ENCODE results near the gene GABRB2.

DNA sequence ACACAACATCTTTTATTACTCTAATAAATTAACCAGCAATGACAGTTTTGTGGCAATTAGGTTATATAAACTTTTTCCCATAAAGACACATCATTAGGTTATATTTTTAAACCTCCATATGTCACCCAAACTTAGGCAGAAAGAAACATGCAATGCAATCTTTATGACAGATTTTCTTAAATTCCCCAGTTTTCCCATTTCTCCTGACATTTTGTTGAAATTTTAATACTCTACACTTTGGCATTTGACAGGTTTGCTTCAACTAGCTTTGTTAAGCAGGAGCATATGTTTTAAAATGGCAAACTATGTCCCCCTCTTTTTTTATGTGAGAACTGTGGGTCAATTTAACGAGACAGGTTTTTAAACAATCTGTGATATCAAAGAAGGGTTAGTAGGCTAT lies 155.5 kb downstream of the GABRB2 start:
- TF ChIP-seq, protein P1, sequence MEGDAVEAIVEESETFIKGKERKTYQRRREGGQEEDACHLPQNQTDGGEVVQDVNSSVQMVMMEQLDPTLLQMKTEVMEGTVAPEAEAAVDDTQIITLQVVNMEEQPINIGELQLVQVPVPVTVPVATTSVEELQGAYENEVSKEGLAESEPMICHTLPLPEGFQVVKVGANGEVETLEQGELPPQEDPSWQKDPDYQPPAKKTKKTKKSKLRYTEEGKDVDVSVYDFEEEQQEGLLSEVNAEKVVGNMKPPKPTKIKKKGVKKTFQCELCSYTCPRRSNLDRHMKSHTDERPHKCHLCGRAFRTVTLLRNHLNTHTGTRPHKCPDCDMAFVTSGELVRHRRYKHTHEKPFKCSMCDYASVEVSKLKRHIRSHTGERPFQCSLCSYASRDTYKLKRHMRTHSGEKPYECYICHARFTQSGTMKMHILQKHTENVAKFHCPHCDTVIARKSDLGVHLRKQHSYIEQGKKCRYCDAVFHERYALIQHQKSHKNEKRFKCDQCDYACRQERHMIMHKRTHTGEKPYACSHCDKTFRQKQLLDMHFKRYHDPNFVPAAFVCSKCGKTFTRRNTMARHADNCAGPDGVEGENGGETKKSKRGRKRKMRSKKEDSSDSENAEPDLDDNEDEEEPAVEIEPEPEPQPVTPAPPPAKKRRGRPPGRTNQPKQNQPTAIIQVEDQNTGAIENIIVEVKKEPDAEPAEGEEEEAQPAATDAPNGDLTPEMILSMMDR (IDR thresholded peaks at IDR 0.05): no peak
- no peak for TF ChIP-seq SIN3A (IDR thresholded peaks at IDR 0.05; ENCODE audit: borderline replicate concordance, insufficient read depth, low read depth, low read length)
- TF ChIP-seq, protein P2, sequence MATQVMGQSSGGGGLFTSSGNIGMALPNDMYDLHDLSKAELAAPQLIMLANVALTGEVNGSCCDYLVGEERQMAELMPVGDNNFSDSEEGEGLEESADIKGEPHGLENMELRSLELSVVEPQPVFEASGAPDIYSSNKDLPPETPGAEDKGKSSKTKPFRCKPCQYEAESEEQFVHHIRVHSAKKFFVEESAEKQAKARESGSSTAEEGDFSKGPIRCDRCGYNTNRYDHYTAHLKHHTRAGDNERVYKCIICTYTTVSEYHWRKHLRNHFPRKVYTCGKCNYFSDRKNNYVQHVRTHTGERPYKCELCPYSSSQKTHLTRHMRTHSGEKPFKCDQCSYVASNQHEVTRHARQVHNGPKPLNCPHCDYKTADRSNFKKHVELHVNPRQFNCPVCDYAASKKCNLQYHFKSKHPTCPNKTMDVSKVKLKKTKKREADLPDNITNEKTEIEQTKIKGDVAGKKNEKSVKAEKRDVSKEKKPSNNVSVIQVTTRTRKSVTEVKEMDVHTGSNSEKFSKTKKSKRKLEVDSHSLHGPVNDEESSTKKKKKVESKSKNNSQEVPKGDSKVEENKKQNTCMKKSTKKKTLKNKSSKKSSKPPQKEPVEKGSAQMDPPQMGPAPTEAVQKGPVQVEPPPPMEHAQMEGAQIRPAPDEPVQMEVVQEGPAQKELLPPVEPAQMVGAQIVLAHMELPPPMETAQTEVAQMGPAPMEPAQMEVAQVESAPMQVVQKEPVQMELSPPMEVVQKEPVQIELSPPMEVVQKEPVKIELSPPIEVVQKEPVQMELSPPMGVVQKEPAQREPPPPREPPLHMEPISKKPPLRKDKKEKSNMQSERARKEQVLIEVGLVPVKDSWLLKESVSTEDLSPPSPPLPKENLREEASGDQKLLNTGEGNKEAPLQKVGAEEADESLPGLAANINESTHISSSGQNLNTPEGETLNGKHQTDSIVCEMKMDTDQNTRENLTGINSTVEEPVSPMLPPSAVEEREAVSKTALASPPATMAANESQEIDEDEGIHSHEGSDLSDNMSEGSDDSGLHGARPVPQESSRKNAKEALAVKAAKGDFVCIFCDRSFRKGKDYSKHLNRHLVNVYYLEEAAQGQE (IDR thresholded peaks at IDR 0.05; ENCODE audit: insufficient read depth in 1 of 2, low read depth in 2 of 2, low read length in 1 of 2): no peak

Data from Panc1 (cell line).